ENCODE data around the gene ZNF594.

DNA sequence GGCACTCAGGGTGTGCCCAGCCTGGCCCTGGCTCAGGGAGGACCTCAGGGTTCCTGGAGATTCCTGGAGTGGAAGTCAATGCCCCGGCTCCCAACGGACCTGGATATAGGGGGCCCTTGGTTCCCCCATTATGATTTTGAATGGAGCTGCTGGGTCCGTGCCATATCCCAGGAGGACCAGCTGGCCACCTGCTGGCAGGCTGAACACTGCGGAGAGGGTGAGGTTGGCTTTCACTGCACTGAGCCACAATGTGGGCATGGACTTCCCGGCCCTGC, 52.3 kb downstream of the ZNF594 start:
- TF ChIP-seq, protein P1, sequence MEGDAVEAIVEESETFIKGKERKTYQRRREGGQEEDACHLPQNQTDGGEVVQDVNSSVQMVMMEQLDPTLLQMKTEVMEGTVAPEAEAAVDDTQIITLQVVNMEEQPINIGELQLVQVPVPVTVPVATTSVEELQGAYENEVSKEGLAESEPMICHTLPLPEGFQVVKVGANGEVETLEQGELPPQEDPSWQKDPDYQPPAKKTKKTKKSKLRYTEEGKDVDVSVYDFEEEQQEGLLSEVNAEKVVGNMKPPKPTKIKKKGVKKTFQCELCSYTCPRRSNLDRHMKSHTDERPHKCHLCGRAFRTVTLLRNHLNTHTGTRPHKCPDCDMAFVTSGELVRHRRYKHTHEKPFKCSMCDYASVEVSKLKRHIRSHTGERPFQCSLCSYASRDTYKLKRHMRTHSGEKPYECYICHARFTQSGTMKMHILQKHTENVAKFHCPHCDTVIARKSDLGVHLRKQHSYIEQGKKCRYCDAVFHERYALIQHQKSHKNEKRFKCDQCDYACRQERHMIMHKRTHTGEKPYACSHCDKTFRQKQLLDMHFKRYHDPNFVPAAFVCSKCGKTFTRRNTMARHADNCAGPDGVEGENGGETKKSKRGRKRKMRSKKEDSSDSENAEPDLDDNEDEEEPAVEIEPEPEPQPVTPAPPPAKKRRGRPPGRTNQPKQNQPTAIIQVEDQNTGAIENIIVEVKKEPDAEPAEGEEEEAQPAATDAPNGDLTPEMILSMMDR (conservative IDR thresholded peaks at IDR 0.05): no peak
- no peak for TF ChIP-seq EZH2 (IDR thresholded peaks at IDR 0.05; ENCODE audit: low read depth)

Measured in PC-9 (cell line).